DMS79 (cell line): ENCODE data around the gene GLIPR1.
"Not testable (repeated sequence)": the region's sequence is repeated elsewhere in the genome, so short reads cannot be mapped to it uniquely, and the experiment has no call there.

ENCODE experiments used
- DNase-seq: peaks from one replicate; lab custom pipeline; 2025; lab: John Stamatoyannopoulos, UW

Gene GLIPR1

GRCh38 chr12:75521224-75521623, 40.7 kb downstream of the GLIPR1 start:
- DNase-seq = not testable (repeated sequence)

- not testable (repeated sequence) for DNase-seq
Observed at GRCh38 chr12:75522124-75522523, 41.6 kb downstream of the GLIPR1 start.

- no peak for DNase-seq
Observed at GRCh38 chr12:75525263-75525662, 44.7 kb downstream of the GLIPR1 start.

- no peak for DNase-seq
Observed at GRCh38 chr12:75526655-75527511, 46.3 kb downstream of the GLIPR1 start.

- DNase-seq = no peak
Observed at GRCh38 chr12:75528272-75528671, 47.7 kb downstream of the GLIPR1 start.

- no peak for DNase-seq
Observed at GRCh38 chr12:75528692-75529091, 48.1 kb downstream of the GLIPR1 start.

- DNase-seq = no peak
Observed at GRCh38 chr12:75529316-75529715, 48.8 kb downstream of the GLIPR1 start.

- DNase-seq = no peak
Observed at GRCh38 chr12:75529826-75530225, 49.3 kb downstream of the GLIPR1 start.

GRCh38 chr12:75533239-75533638, 52.7 kb downstream of the GLIPR1 start:
- no peak for DNase-seq

- DNase-seq = no peak
Observed at GRCh38 chr12:75539889-75540288, 59.3 kb downstream of the GLIPR1 start.

GRCh38 chr12:75542942-75543341, 62.4 kb downstream of the GLIPR1 start:
- no peak for DNase-seq

- no peak for DNase-seq
Observed at GRCh38 chr12:75543529-75543928, 63.0 kb downstream of the GLIPR1 start.

- no peak for DNase-seq
Observed at GRCh38 chr12:75545636-75546035, 65.1 kb downstream of the GLIPR1 start.

GRCh38 chr12:75548879-75549278, 68.3 kb downstream of the GLIPR1 start:
- DNase-seq = no peak

GRCh38 chr12:75549989-75550388, 69.4 kb downstream of the GLIPR1 start:
- DNase-seq = no peak

GRCh38 chr12:75550401-75551240, 70.1 kb downstream of the GLIPR1 start:
- peak; percentile 10 for DNase-seq

GRCh38 chr12:75551477-75551876, 70.9 kb downstream of the GLIPR1 start:
- DNase-seq = no peak

GRCh38 chr12:75553398-75553797, 72.8 kb downstream of the GLIPR1 start:
- DNase-seq = no peak
